MM.1S (cell line): ENCODE measurements around the gene LCLAT1.
"Not testable (repeated sequence)": the region's sequence is repeated elsewhere in the genome, so short reads cannot be mapped to it uniquely, and the experiment has no call there.

Source experiments
- DNase-seq: peaks from one replicate; pipeline ENCODE4 v3.0.0-alpha.2; 2015
- H2AFZ ChIP-seq: fragments of 300-600 bp; sonication (generic); 2 replicates; pipeline ENCODE4 v1.6.0; 2016; ENCODE audit warnings: antibody characterized with exemption, low read length
- H3F3A ChIP-seq: fragments of 300-600 bp; sonication (generic); 2 replicates; pipeline ENCODE4 v1.6.1; 2016; ENCODE audit warnings: mild to moderate bottlenecking, antibody characterized with exemption, low read length, moderate library complexity, mixed read lengths; ENCODE audit not compliant: insufficient read depth
- H3K27ac ChIP-seq: fragments of 300-600 bp; sonication (generic); 2 replicates; pipeline ENCODE4 v1.5.1; 2016; ENCODE audit warnings: mild to moderate bottlenecking, low read length
- H3K27me3 ChIP-seq: fragments of 300-600 bp; sonication (generic); replicated peaks from 2 replicates; pipeline ENCODE4 v1.6.0; 2016; ENCODE audit warnings: low read length; ENCODE audit not compliant: insufficient read depth
- H3K36me3 ChIP-seq: fragments of 300-600 bp; sonication (generic); replicated peaks from 2 replicates; pipeline ENCODE4 v1.6.1; 2016; ENCODE audit warnings: mild to moderate bottlenecking, low read length, mixed read lengths; ENCODE audit not compliant: insufficient read depth
- H3K4me1 ChIP-seq: fragments of 300-600 bp; sonication (generic); 2 replicates; pipeline ENCODE4 v1.6.1; 2016; ENCODE audit warnings: low read length, mixed read lengths
- H3K4me2 ChIP-seq: fragments of 300-600 bp; sonication (generic); 2 replicates; pipeline ENCODE4 v1.6.0; 2016; ENCODE audit warnings: low read depth, low read length
- H3K4me3 ChIP-seq: fragments of 300-600 bp; sonication (generic); 2 replicates; pipeline ENCODE4 v1.5.1; 2016; ENCODE audit warnings: low read length, mixed read lengths
- H3K79me2 ChIP-seq: fragments of 300-600 bp; sonication (generic); 2 replicates; pipeline ENCODE4 v1.6.1; 2016; ENCODE audit warnings: mixed run types, low read length, mixed read lengths
- H3K9ac ChIP-seq: fragments of 300-600 bp; sonication (generic); 2 replicates; pipeline ENCODE4 v1.6.1; 2016; ENCODE audit warnings: low read length, mixed read lengths
- H3K9me2 ChIP-seq: fragments of 300-600 bp; sonication (generic); replicated peaks from 2 replicates; pipeline ENCODE4 v1.6.1; 2016; ENCODE audit warnings: mild to moderate bottlenecking, low read length, mixed read lengths; ENCODE audit not compliant: insufficient read depth
- H3K9me3 ChIP-seq: fragments of 300-600 bp; sonication (generic); replicated peaks from 2 replicates; pipeline ENCODE4 v1.6.1; 2016; ENCODE audit warnings: mild to moderate bottlenecking, low read length, mixed read lengths; ENCODE audit not compliant: insufficient read depth
- H4K20me1 ChIP-seq: fragments of 300-600 bp; sonication (generic); 2 replicates; pipeline ENCODE4 v1.6.1; 2016; ENCODE audit warnings: mild to moderate bottlenecking, low read length, moderate library complexity, mixed read lengths; ENCODE audit not compliant: insufficient read depth
- EZH2 ChIP-seq: fragments of 300-600 bp; sonication (generic); optimal IDR thresholded peaks from 2 replicates; pipeline ENCODE3; 2017; ENCODE audit warnings: low read depth, mild to moderate bottlenecking, antibody characterized with exemption, low read length, mixed read lengths
- EZH2phosphoT487 ChIP-seq: fragments of 300-600 bp; sonication (generic); IDR thresholded peaks from 2 replicates; pipeline ENCODE4 v1.6.1; 2018; ENCODE audit warnings: antibody characterized with exemption, low read length
- TF ChIP-seq, protein P1 (sequence below): fragments of 300-600 bp; sonication (generic); IDR thresholded peaks from 2 replicates; pipeline ENCODE4 v1.5.1; 2016; ENCODE audit warnings: antibody characterized with exemption, low read length, mixed read lengths

The LCLAT1 gene

DNA sequence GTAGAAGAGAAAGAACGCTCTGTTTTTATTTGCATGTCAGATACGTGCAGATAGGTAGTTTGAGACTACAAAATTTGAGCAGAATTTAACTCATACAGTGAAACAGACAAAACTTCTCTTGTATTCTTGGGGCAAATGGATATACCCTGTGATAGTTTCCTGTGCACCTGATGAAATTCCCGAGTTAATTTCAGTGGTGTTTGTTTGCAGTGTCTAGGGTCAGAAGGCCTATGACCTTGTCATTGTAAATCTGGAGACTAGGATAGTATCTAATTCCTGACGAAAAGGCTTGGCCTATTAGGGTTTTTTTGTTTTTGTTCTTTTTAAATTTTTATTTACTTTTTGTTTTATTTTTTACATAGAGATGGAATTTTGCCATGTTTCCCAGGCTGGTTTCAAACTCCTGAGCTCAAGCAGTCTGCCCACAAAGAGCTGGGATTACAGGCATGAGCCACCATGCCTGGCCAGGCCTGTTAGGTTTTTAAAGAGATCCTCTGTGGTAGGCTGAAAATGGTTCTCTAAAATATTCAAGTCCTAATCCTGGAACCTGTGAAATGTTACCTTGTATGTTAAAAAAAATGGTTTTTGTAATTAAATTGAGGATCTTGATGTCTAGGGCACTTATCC, 17.6 kb downstream of the LCLAT1 start:
- Histone ChIP-seq H3K27me3 (no peaks in the 10 kb centered on the region), H3K27ac (no peak overlapping the region), H3K9me2 (no peaks in the 10 kb centered on the region), H3K36me3 (no peaks in the 10 kb centered on the region), H3K4me2 (no peak overlapping the region), H3K4me1 (no peaks in the 10 kb centered on the region), H4K20me1 (no peaks in the 10 kb centered on the region), H3K9ac (no peak overlapping the region), H3K4me3 (no peak overlapping the region), H3K79me2 (no peaks in the 10 kb centered on the region), H3F3A (no peaks in the 10 kb centered on the region), H2AFZ (no peak overlapping the region), H3K9me3 (no peaks in the 10 kb centered on the region)
- DNase-seq: no peak
- TF ChIP-seq, protein P1, sequence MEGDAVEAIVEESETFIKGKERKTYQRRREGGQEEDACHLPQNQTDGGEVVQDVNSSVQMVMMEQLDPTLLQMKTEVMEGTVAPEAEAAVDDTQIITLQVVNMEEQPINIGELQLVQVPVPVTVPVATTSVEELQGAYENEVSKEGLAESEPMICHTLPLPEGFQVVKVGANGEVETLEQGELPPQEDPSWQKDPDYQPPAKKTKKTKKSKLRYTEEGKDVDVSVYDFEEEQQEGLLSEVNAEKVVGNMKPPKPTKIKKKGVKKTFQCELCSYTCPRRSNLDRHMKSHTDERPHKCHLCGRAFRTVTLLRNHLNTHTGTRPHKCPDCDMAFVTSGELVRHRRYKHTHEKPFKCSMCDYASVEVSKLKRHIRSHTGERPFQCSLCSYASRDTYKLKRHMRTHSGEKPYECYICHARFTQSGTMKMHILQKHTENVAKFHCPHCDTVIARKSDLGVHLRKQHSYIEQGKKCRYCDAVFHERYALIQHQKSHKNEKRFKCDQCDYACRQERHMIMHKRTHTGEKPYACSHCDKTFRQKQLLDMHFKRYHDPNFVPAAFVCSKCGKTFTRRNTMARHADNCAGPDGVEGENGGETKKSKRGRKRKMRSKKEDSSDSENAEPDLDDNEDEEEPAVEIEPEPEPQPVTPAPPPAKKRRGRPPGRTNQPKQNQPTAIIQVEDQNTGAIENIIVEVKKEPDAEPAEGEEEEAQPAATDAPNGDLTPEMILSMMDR: no peak
- TF ChIP-seq EZH2: no peak
- no peak for TF ChIP-seq EZH2phosphoT487

DNA sequence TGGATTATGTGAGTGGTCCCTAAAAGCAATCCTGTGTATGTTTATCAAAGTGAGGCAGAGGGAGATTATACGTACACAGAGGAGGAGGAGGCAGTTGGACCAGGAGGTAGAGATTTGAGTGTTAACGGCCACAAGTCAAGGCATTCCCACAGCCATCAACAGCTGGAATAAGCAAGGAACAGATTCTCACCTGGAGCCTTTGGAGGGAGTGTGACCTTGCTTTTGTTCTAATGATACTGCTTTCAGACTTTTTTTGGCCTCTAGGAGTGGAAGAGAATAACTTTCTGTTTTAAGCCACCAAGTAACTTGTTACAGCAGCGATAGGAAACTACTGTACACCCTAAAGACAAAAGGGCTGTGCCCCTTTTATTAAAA, 18.1 kb downstream of the LCLAT1 start:
- H3F3A ChIP-seq: no peaks in the 10 kb centered on the region

DNA sequence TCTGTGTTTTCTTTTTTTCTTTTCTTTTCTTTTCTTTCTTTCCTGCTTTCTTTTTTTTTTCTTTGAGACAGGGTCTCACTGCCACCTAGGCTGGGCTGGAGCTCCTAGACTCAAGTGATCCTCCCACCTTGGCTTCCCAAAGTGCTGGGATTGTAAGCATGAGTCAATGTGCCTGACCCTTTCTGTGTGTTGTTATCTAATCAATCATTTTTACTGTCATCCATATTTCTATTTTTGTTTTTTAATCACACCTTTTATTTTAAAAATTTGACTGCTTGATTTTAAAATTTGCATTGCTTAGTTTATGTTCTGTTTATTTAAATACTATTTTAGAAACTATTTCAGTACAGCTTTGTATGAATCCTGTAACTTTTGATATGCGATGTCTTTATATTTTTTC, 19.2 kb downstream of the LCLAT1 start:
- no peak overlapping the region for H3K27ac ChIP-seq
- no peaks in the 10 kb centered on the region for H3K9me3 ChIP-seq
- H3F3A ChIP-seq: no peaks in the 10 kb centered on the region
- no peak overlapping the region for H3K4me3 ChIP-seq
- no peaks in the 10 kb centered on the region for H3K4me1 ChIP-seq
- H3K27me3 ChIP-seq: no peaks in the 10 kb centered on the region
- H3K9me2 ChIP-seq: no peaks in the 10 kb centered on the region
- no peaks in the 10 kb centered on the region for H4K20me1 ChIP-seq
- TF ChIP-seq EZH2phosphoT487 (no peak), EZH2 (no peak)
- TF ChIP-seq, protein P1: no peak
- no peaks in the 10 kb centered on the region for H3K79me2 ChIP-seq
- no peak overlapping the region for H3K4me2 ChIP-seq
- no peak for DNase-seq
- H3K9ac ChIP-seq: no peak overlapping the region
- H3K36me3 ChIP-seq: no peaks in the 10 kb centered on the region
- no peak overlapping the region for H2AFZ ChIP-seq

More for the DNA sequence above, 18.1 kb downstream of the LCLAT1 start:
- Histone ChIP-seq H3K4me3 (no peak overlapping the region), H2AFZ (no peak overlapping the region), H3K9ac (no peak overlapping the region), H3K79me2 (no peaks in the 10 kb centered on the region), H3K9me3 (no peaks in the 10 kb centered on the region), H3K36me3 (no peaks in the 10 kb centered on the region), H4K20me1 (no peaks in the 10 kb centered on the region), H3K27ac (no peak overlapping the region), H3K27me3 (no peaks in the 10 kb centered on the region), H3K4me1 (no peaks in the 10 kb centered on the region), H3K4me2 (no peak overlapping the region), H3K9me2 (no peaks in the 10 kb centered on the region)
- DNase-seq: no peak
- TF ChIP-seq EZH2phosphoT487 (no peak), EZH2 (no peak)
- TF ChIP-seq, protein P1: no peak

DNA sequence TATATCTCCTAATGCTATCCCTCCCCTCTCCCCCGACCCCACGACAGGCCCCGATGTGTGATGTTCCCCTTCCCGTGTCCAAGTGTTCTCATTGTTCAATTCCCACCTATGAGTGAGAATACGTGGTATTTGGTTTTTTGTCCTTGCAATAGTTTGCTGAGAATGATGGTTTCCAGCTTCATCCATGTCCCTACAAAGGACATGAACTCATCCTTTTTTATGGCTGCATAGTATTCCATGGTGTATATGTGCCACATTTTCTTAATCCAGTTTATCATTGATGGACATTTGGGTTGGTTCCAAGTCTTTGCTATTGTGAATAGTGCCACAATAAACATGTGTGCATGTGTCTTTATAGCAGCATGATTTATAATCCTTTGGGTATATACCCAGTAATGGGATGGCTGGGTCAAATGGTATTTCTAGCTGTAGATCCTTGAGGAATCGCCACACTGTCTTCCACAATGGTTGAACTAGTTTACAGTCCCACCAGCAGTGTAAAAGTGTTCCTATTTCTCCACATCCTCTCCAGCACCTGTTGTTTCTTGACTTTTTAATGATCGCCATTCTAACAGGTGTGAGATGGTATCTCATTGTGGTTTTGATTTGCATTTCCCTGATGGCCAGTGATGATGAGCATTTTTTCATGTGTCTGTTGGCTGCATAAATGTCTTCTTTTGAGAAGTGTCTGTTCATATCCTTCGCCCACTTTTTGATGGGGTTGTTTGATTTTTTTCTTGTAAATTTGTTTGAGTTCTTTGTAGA, 20.2 kb downstream of the LCLAT1 start:
- not testable (repeated sequence) for H3K4me3 ChIP-seq, H3K9me2 ChIP-seq, H3F3A ChIP-seq, H3K27ac ChIP-seq, H3K79me2 ChIP-seq, H3K9me3 ChIP-seq, H3K4me2 ChIP-seq, DNase-seq, H2AFZ ChIP-seq, H3K4me1 ChIP-seq, H4K20me1 ChIP-seq, H3K27me3 ChIP-seq, H3K9ac ChIP-seq, H3K36me3 ChIP-seq
